GM19467 (cell line): ENCODE data around the gene TEX36.
A peak's percentile ranks its signal among the peaks of the same experiment; 100 is the strongest.
"Not testable (repeated sequence)": the region's sequence is repeated elsewhere in the genome, so short reads cannot be mapped to it uniquely, and the experiment has no call there.

Experiments used
- ATAC-seq: cut with Tn5 transposase; IDR thresholded peaks from one replicate; pipeline ENCODE4 v1.9.1; 2021; ENCODE audit warnings: mild to moderate bottlenecking, moderate library complexity; ENCODE audit not compliant: unreplicated experiment

TEX36 gene

GRCh38 chr10:125692601-125693523, 9.9 kb upstream of the TEX36 start:
- ATAC-seq, result no peak

GRCh38 chr10:125692196-125692595, 9.2 kb upstream of the TEX36 start:
- ATAC-seq, result no peak

- peak; percentile 51 for ATAC-seq
Observed at GRCh38 chr10:125691160-125691981, 8.4 kb upstream of the TEX36 start.

- no peak for ATAC-seq
Observed at GRCh38 chr10:125689955-125690569, 7.1 kb upstream of the TEX36 start.

- ATAC-seq, result no peak
Observed at GRCh38 chr10:125687507-125688185, 4.7 kb upstream of the TEX36 start.

- no peak for ATAC-seq
Observed at GRCh38 chr10:125684581-125684980, 1.6 kb upstream of the TEX36 start.

- ATAC-seq, result no peak
Observed at GRCh38 chr10:125683821-125684220, 858 bp upstream of the TEX36 start.

GRCh38 chr10:125679436-125679835, 3.5 kb downstream of the TEX36 start:
- no peak for ATAC-seq

GRCh38 chr10:125672884-125673283, 10.1 kb downstream of the TEX36 start:
- ATAC-seq, result no peak

GRCh38 chr10:125662584-125662983, 20.4 kb downstream of the TEX36 start:
- ATAC-seq, result no peak

- ATAC-seq, result no peak
Observed at GRCh38 chr10:125661941-125662515, 20.9 kb downstream of the TEX36 start.

GRCh38 chr10:125661431-125661940, 21.5 kb downstream of the TEX36 start:
- ATAC-seq, result no peak

- no peak for ATAC-seq
Observed at GRCh38 chr10:125659071-125659470, 23.9 kb downstream of the TEX36 start.

GRCh38 chr10:125656523-125656922, 26.4 kb downstream of the TEX36 start:
- ATAC-seq, result no peak

GRCh38 chr10:125653113-125653512, 29.9 kb downstream of the TEX36 start:
- ATAC-seq, result not testable (repeated sequence)

- ATAC-seq, result no peak
Observed at GRCh38 chr10:125646311-125646710, 36.7 kb downstream of the TEX36 start.

GRCh38 chr10:125641398-125641797, 41.6 kb downstream of the TEX36 start:
- no peak for ATAC-seq

- no peak for ATAC-seq
Observed at GRCh38 chr10:125640653-125641052, 42.3 kb downstream of the TEX36 start.

GRCh38 chr10:125639846-125640245, 43.1 kb downstream of the TEX36 start:
- ATAC-seq, result no peak

- no peak for ATAC-seq
Observed at GRCh38 chr10:125638555-125638954, 44.4 kb downstream of the TEX36 start.
